Hematopoietic multipotent progenitor cell treated with erythropoietin and hydrocortisone succinate and interleukin-3 and kit ligand, for 17 days (in vitro differentiated cells): ENCODE data around the gene KPTN.
"Not testable (repeated sequence)": the region's sequence is repeated elsewhere in the genome, so short reads cannot be mapped to it uniquely, and the experiment has no call there.

Experiments
- DNase-seq: peaks from one replicate; pipeline ENCODE4 v3.0.0-alpha.2; 2015; ENCODE audit warnings: low spot score

Gene KPTN

DNA sequence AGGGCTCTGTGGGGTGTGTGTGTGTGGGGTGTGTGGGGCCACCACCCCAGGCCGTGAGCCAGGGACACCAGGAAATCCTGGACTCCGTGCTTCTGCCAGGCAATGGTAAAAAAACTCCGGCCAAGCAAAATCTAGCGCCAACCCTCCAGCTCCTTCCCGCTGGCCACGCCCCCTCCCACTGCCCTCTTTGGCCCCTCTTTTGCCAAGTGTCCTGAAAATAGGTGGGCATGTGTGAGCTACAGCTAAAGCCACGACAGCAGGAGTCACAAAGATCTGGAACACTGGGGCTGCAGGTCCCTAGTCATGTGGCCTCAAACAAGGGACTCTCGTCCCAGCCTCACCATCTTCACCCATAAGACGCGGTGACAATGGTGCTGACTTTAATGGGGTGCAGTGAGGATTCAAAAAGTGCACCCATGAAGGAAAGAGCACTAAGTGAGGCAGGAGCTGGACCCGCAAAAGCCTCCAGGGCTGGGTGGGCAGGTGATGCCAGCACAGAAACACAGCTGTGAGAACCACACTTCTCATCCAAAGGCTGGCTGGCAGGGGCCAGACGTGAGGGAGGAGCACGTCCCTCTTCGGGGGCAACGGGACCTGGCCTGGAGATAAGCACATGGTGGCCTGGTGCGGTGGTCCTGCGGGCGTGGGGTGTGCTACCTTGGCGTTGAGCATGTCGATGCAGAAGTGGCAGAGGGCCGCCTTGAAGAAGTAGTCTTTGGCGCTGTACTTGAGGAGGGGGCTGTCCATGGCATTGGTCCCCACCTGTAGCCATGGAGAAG, 7.5 kb upstream of the KPTN start:
- DNase-seq = no peak

DNA sequence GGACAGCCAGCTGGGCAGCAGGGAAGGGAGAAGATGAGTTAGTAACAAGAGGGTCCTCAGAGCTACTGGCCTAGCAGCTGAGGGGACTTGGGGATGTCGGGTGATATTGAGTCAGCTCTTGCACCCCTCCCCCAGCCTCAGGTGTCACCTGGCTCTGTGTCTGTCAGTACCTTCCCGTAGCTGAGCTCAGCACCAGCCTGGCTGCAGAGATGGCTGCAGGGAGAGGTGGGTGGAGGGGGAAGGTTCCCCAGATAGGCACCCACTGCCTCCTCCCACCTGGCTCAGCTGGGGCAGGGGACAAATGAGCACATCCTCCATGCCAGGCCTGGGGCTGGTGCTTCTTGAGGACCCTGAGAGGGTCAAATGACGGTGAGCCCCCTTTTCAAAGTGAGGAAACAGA, 6.8 kb upstream of the KPTN start:
- no peak for DNase-seq

DNA sequence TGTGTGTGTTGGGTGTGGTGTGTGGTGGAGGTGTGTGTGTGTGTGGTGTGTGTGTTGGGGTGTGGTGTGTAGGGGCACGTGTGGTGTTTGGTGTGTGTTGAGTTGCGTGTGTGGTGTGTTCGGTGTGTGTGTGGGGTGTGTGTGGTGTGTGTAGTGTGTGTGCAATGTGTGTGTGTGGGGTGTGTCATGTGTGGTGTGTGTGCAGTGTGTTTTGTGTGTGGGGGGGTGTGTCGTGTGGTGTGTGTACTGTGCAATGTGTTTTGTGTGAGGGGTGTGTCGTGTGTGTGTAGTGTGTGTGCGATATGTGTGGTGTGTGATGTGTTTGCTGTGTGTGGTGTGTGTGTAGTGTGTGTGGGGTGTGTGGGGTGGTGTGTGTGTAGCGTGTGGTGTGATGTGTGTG, 6.0 kb upstream of the KPTN start:
- DNase-seq = no peak

DNA sequence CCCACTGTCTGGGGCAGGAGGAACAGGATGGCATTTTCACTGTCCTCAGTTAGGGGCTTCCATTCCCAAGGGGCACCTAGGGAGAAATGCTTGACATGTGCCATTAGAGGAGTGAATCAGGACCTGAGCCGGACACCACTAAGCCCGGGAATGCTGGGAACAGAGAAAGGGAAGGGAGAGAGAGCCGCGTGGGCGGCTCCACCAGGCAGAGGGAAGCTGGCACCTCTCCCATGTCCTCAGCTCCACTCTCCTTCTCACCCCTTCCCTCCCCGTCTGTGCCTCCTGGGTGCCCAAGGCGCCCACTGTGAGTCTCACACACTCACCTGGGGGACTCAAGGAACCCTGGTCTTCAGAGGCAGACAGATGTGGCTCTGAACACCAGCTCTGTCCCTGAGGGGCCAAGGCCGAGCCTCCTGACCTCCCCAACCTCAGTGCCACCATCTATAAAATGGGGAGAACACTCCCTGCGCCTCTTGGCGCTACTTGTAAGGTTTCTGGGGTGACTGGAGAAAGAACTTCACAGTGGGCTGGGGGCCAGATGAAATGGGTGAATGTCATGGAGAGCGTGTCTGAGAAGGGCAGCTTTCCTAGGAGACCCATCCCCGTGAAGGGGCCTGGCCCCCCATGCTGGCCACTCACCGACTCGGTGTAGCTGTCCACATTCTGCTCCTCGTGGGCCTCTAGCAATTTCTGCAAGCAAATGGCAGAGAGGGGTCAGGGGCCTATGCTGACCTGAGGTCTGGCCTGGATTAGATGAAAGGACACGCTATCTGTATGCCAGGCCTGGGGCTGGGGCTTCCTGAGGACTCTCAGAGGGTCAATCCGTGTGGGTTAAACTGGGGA, 5.3 kb upstream of the KPTN start:
- DNase-seq = no peak

DNA sequence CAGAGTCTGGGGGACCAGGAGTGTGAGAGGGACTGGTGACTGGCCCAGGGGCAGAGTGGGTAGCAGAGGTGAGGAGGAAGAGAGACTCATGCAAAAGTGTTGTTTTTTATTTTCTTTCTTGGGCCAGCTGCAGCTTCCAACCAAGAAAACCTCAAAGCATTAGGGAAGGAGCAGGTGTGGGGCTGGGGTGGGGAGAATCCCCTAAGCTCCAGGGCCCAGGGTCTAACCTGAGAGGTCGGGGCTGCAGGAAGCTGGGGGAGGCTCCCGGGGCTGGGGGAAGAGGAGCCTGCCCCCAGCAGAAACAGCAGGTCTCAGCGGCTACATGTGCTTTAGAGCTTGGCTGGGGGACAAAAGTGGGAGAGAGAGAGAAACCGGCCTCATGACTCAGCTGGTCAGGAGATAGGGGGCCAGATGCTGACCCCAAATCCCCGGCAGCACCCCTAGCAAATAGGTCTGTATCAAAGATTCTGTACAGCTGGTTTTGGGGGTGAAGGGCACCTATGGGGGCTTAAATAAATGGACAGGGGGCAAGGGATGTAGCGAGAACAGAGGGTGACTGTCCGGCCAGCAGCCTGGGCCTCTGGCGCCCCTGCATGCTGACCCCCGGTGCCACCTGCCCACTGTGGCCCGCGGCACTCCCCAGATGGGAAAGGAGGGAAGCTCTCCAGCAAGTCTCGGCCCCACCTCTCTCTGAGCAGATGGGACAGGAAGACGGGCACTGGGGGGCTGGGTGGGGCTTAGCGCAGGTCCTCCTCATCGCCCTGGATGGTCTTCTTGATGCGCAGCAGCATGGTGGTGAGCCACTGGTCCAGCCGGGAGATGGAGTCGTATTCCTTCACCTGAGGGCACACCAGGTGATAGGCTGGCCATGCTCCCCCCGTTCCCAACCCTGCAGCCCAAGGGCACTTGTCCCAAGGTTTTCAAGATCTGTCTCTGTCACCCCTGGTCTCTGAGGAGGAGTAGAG, 3.8 kb upstream of the KPTN start:
- no peak for DNase-seq

DNA sequence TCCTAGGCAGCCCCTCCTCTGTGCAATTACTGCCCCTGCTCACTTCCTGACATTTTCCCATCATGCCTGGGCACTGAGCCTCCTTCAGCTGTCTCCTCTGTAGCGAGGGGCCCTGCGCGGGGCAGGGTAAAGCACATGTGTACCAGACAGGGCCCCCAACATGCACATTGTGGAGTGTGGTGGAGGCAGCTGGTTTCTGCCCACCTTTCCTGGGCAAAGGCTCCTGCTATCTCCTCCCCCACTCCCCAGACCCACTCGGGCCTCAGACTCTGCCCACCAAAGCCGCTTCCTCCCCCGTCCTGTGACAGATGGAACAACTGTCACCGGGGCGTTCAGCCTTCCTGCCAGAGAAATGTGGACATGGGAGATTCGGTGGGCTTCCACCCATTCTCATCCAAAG, 2.9 kb upstream of the KPTN start:
- no peak for DNase-seq

DNA sequence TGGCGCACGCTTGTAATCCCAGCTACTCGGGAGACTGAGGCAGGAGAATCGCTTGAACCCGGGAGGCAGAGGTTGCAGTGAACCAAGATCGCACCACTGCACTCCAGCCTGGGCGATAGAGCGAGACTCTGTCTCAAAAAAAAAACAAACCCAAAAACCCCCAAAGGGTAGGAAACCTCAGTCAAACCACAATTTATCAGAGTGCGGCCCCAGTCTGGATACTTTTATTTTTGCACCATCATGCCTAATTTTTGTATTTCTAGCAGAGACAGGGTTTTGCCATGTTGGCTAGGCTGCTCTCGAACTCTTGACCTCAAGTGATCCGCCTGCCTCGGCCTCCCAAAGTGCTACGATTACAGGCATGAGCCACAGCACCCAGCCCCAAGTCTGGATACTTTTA, 2.2 kb upstream of the KPTN start:
- not testable (repeated sequence) for DNase-seq

DNA sequence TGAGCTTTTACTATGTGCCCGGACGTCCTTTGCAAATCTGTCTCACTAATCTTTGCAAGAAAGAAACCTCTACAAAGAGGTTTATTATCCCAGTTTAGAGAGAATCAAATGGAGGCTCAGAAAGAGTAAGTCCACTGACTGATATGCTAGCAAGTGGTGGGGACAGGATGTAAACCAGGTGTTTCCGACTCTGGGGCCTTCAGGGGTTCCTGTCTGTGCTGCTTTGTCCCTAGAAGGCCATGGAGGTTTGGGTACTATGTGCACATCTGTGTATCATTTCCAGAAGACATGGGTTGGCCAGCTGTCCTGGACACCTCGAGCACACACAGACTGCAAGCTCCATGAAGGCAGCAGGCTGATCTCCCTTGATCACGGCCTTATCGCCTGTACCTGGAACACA, 1.2 kb upstream of the KPTN start:
- no peak for DNase-seq

DNA sequence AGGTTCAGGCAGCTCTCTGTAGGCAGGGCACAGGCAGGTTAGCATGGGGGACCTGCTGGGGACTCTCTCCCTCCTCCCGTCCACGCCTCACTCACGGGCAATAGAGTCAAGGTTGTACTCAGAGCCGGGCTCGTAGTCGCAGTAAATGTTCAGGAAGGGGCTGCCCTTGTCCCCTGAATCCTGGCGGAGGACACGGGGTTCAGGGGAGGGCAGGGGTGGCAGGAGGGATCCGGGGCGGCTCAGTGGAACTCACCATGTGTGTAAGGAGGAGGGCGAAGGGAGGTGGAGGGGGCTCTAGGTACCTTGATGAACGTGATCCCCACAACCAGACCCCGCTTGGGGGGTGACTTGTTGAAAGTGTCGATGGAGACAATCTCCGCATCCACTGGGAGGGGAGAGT, 819 bp downstream of the KPTN start:
- DNase-seq = no peak

DNA sequence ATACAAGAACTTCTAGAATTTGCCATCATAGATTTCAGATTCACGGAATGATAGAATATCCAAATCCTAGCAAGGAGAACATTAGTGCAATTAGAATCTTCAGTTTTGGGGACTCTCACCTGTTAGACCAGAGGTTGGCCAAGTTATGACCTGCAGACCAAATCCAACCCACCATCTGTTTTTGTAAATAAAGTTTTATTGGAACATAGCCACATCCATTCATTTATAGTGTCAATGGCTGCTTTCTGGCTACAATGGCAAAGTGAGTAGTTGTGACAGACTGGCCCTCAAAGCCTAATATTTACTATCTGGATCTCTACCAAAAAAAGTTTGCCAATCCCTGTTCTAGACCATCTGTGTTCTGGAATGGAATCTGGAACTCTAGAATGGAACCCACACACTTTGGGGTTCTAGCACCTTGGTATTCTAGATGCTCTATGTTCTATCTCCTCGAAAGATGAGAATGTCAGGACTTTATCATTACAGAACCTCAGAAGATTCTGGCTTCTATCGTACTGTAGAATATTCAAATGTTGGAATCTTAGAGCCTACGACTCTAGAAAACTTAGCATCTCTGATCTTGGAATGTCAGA, 2.5 kb downstream of the KPTN start:
- no peak for DNase-seq

DNA sequence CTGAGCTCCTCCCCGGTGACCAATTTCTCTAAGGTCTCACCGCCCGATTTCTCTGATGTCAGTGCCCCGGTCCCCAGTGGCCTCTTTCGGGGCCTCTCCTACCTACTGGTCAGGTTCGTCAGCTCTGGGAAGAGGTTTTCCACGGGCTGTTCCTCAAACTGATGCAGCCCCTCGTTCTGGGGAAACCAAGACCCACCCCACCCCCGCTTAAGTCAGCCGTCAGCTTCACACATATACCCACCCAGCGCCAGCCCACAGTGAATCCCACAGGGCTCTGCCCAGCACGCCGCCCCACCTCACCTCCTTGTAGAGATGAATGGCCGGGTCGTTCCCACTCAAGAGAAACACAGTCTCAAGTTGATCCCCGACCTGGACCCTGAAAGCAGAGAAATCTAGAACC, 3.4 kb downstream of the KPTN start:
- no peak for DNase-seq

DNA sequence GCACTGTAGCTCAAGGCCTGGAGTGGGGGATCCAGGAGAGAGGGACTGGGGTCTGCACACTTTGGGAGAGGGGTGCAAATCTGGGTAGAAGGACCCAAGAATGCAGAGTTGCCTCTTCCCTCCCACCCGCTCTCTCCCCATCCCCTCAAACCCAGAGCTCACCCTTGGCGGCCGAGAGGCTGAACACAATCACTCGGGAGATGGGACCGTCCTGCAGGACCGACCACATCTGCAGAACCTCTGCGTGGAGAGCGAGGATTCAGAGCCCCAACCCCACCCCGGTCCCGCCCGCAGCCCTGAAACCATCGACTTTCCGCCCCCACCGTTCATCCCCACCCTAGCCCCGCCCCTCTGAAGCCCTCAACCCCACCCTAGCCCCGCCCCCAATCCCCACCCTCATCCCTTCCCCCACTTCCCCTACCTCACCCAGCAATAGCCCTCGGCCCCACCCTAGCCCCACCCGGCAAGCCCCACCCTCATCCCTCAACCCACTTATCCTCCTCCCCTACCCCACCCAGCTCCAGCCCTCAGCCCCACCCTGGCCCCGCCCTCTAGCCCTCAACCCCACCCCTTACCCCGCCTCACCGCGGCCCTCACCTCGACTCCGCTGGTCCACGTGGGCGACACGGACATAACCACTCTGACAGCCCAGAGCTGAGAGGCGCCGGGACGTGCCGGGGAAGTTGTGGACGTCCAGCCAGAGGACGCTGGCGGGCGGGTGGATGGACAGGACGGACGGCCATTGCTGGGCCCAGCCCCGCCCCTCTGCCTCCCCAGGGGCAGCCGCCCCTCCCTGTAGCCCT, 4.1 kb downstream of the KPTN start:
- DNase-seq = no peak

DNA sequence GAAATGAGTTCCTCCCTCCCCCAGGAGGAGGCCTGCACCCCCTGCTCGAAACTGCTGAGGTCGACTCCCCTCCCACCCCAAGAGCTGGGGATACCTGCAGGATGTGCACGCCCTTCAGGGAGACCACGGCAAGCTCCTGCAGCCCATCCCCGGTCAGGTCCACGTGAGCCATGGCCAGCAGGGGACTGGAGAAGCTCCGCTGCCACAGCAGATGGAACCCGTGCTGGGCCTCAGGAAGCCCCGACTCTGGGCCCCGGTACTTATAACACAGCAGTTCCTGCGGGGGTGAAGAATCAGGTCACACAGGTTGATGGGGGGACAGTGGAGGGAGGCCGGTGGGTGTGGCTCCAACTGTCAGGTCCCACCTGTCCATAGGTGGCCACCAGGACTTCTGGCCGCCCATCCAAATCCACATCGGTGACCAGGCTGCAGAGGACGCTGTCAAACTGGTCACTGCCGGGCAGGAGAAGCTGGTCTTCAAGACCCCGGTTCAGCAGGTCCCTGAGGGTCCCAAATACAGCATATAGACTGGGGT, 7.5 kb downstream of the KPTN start:
- DNase-seq = no peak

DNA sequence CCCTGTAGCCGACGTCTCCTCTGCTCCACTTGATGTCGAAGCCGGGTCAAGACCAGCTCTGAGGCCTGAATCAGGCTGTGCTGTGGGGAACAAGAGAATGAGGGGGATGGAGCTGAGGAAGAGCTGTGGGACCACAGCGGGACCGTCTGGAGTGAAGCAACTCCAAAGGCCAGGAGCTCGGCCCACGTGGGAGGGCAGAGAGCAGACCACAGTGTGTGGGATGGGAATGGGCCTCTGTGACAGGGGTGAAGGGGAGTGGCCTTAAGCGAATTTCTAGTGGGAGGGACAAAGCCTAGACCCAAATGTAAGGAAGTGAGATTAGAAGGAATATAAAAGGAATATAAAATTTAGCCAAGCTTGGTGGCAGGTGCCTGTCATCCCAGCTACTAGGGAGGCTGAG, 8.6 kb downstream of the KPTN start:
- DNase-seq = no peak

DNA sequence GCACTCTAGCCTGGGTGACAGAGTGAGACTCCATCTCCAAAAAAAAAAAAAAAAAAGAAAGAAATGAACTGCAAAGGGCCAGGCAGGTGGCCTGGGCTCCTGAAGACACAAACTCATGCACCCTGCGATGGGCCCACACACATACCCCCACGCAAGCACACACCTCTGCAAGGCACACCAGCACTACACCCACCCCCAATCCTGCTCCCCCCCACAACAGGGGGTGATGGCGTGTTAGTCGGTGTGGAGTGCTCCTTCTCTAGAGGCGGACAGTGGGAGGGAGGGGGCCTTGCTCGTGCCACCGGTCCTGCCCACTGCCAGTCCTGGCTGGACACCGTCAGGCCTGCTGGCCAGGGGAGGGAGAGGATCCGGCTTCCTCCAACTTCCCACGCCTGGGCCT, 10.7 kb downstream of the KPTN start:
- DNase-seq = no peak

DNA sequence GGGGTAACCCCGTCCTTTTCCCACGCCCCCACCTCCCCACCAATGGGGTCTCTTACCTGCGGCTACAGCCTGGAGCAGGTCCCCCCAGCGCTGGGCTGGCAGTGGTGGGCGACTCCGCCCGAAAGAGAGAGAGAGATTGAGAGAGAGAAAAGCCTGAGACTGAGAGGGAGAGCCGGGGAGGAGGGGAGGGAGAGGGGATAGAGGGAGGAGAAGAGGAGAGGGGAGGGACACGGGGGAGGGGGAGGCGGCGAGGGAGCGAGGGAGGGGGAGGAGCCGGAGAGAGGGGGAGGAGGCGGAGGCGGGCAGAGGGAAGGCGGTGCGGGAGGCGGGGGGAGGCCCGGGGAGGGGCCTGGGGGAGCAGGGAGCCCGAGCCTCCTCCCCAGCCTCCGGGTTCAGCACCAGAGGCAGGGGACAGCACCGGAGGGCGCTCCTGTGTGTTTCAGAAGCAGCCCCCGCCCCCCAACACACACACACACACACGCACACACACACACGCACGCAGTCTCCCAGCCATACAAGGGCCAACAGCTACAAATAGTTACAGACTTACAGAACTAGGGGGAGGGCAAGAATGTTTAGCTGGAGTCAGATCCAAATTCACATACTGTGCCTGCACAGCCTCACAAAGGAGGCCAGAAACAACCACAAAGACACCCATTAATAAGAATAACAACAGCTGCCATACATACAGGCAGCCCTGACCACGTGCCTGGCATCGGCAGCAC, 12.1 kb downstream of the KPTN start, which contains the start of gene SLC8A2:
TSS of gene SLC8A2 (minus strand) at position 161 of the 725 bp plus-strand sequence. CDS start 5,490 bp downstream, outside the sequence.
- no peak for DNase-seq

DNA sequence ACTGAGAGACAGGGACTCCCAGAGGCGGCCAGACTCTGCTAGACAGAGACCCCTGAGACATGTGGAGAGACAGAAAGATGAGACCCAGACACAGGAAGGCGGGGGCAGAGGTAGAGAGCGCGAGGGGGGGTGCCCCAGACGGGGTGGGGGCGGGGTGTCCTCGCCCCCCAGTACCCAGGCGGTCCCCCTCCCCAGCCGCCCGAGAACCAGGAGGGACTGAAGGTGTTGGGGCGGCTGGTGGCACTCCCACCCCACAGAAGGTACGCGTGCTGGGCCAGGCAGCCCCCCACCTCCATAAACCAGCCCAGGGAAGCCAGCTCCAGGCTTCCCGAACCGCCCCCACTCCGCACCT, 12.7 kb downstream of the KPTN start:
- DNase-seq = no peak

DNA sequence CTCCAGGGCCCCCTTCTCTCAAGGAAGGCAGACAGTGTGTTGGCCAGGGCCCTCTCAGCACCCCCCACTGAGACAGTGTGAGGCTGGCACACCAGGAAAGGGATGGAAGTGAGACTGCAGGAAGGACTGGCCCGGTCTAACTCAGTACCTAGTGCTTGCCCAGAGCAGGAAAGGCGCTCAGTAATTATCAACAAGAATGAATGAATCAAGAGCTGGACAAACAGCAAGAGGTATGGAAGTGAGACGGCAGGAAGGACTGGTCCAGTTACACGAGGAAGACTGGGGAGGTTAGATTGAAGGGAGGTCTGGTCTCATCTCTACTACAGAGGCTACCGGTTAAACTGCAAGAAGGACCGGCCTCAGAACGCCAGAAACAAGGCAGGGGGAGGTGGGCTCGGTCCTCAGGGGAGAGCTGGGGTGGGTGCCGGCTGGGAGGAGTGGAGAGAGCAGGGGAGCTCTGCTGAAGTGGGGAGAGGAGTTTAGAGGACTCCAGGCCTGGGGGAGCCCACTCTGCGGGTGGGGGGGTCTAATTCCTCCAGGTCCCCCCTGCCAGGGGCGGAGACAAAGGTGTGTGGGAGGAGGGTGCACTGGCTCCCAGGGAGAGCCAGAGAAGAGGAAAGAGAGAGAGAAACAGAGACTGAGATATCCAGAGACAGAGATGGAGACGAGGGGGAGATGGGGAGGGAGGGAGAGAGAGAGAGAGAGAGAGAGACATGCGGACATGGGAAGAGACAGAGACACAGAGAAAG, 13.4 kb downstream of the KPTN start:
- DNase-seq = no peak

DNA sequence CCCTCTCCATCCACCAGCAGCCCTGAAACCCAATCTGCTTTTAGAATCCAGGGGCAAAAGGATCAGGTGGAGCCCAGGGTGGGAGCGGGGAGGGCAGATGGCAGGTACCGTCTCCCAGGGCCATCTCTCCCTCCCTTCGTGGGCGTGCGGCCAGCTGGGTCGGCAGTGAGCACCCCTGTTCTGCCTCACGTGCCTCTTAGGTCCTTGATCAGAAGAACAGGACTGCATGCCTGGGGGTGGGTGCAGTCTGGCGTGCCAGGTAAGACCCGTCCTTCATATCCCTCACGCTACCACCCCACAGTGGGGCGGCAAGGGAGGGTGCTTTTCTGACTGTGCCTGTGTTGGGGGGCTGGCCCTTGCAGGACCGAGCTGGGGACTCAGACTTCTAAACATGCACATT, 14.3 kb downstream of the KPTN start:
- DNase-seq = no peak

DNA sequence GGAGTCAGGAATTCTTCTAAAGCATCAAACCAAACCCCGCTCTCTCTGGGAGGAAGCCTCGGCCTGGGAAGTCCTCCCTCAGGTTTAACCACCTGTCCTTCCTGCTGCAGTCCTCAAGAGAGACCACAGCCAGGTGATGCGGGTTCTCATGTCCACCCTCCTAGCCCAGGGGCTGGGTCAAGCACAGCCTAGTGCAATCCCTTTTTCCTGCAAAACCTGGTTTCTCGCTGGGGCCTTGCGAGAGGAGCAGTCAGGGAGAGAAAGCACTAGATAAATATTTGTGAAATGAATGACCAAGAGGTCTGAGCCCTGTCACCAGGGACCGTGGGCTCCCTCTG, 14.7 kb downstream of the KPTN start:
- DNase-seq = no peak
